ENCODE data around the gene PDE9A. TPM values are rescaled to one million over a fixed set of nuclear protein-coding genes. Genes with fewer than 3 reads are reported as not detected.
"Not testable (repeated sequence)": the region's sequence is repeated elsewhere in the genome, so short reads cannot be mapped to it uniquely, and the experiment has no call there.

The PDE9A gene
- total RNA-seq, 1 donor from 2014 or later, result 1.6 TPM

GRCh38 chr21:42716074-42716473 is 62.7 kb downstream of the PDE9A start:
- no peak overlapping the region for H3K9ac ChIP-seq (ENCODE audit: low read depth in 1 of 3, low read length in 3 of 3)
- H3K36me3 ChIP-seq (ENCODE audit: control insufficient read depth in 3 of 3, insufficient read depth in 3 of 3, low read length in 3 of 3), result no peaks in the 10 kb centered on the region
- H3K9me3 ChIP-seq (ENCODE audit: control insufficient read depth in 3 of 3, low read length in 3 of 3), result no peaks in the 10 kb centered on the region
- H3K4me1 ChIP-seq (ENCODE audit: control insufficient read depth in 3 of 3, insufficient read depth in 3 of 3, low read length in 3 of 3), result peaks cover 0 to 2% (median under 1%) of the 10 kb centered on the region in 3 donors
- H3K4me3 ChIP-seq (ENCODE audit: low read length in 3 of 3), result no peak overlapping the region
- peaks cover 3 to 7% (median 4%) of the 10 kb centered on the region in 3 donors for H3K27me3 ChIP-seq (ENCODE audit: control insufficient read depth in 3 of 3, insufficient read depth in 3 of 3, low read length in 3 of 3)
- no peak overlapping the region for H3K27ac ChIP-seq (ENCODE audit: low read depth, low read length)

- not testable (repeated sequence) for H3K4me3 ChIP-seq (ENCODE audit: low read length in 3 of 3); H3K27ac ChIP-seq (ENCODE audit: low read depth, low read length); H3K9ac ChIP-seq (ENCODE audit: low read depth in 1 of 3, low read length in 3 of 3); H3K36me3 ChIP-seq (ENCODE audit: control insufficient read depth in 3 of 3, insufficient read depth in 3 of 3, low read length in 3 of 3); H3K9me3 ChIP-seq (ENCODE audit: control insufficient read depth in 3 of 3, low read length in 3 of 3)
- Histone ChIP-seq H3K4me1 (ENCODE audit: control insufficient read depth in 3 of 3, insufficient read depth in 3 of 3, low read length in 3 of 3) (peaks cover 19 to 24% (median 19%) of the 10 kb centered on the region in 3 donors), H3K27me3 (ENCODE audit: control insufficient read depth in 3 of 3, insufficient read depth in 3 of 3, low read length in 3 of 3) (peaks cover 4 to 19% (median 9%) of the 10 kb centered on the region in 3 donors)
Measured at GRCh38 chr21:42720484-42720883, 67.1 kb downstream of the PDE9A start.

- no peaks in the 10 kb centered on the region for H3K36me3 ChIP-seq (ENCODE audit: control insufficient read depth in 3 of 3, insufficient read depth in 3 of 3, low read length in 3 of 3)
- H3K4me3 ChIP-seq (ENCODE audit: low read length in 3 of 3), result no peak overlapping the region
- H3K9me3 ChIP-seq (ENCODE audit: control insufficient read depth in 3 of 3, low read length in 3 of 3), result no peaks in the 10 kb centered on the region
- H3K27ac ChIP-seq (ENCODE audit: low read depth, low read length), result no peak overlapping the region
- H3K4me1 ChIP-seq (ENCODE audit: control insufficient read depth in 3 of 3, insufficient read depth in 3 of 3, low read length in 3 of 3), result peaks cover 19 to 24% (median 19%) of the 10 kb centered on the region in 3 donors
- H3K27me3 ChIP-seq (ENCODE audit: control insufficient read depth in 3 of 3, insufficient read depth in 3 of 3, low read length in 3 of 3), result peaks cover 4 to 19% (median 9%) of the 10 kb centered on the region in 3 donors
- H3K9ac ChIP-seq (ENCODE audit: low read depth in 1 of 3, low read length in 3 of 3), result peak overlapping the region in 1 of 3 donors; percentile 27
Measured at GRCh38 chr21:42721341-42721824, 68.0 kb downstream of the PDE9A start.

- Histone ChIP-seq H3K36me3 (ENCODE audit: control insufficient read depth in 3 of 3, insufficient read depth in 3 of 3, low read length in 3 of 3) (no peaks in the 10 kb centered on the region), H3K27ac (ENCODE audit: low read depth, low read length) (no peak overlapping the region), H3K9ac (ENCODE audit: low read depth in 1 of 3, low read length in 3 of 3) (no peak overlapping the region), H3K4me3 (ENCODE audit: low read length in 3 of 3) (no peak overlapping the region), H3K4me1 (ENCODE audit: control insufficient read depth in 3 of 3, insufficient read depth in 3 of 3, low read length in 3 of 3) (peaks cover 19 to 24% (median 19%) of the 10 kb centered on the region in 3 donors), H3K9me3 (ENCODE audit: control insufficient read depth in 3 of 3, low read length in 3 of 3) (no peaks in the 10 kb centered on the region), H3K27me3 (ENCODE audit: control insufficient read depth in 3 of 3, insufficient read depth in 3 of 3, low read length in 3 of 3) (peaks cover 4 to 19% (median 9%) of the 10 kb centered on the region in 3 donors)
Measured at GRCh38 chr21:42722153-42722552, 68.7 kb downstream of the PDE9A start.

GRCh38 chr21:42722808-42723473 is 69.5 kb downstream of the PDE9A start:
- Histone ChIP-seq H3K4me1 (ENCODE audit: control insufficient read depth in 3 of 3, insufficient read depth in 3 of 3, low read length in 3 of 3) (peaks cover 19 to 24% (median 19%) of the 10 kb centered on the region in 3 donors), H3K36me3 (ENCODE audit: control insufficient read depth in 3 of 3, insufficient read depth in 3 of 3, low read length in 3 of 3) (no peaks in the 10 kb centered on the region), H3K9me3 (ENCODE audit: control insufficient read depth in 3 of 3, low read length in 3 of 3) (no peaks in the 10 kb centered on the region), H3K27me3 (ENCODE audit: control insufficient read depth in 3 of 3, insufficient read depth in 3 of 3, low read length in 3 of 3) (peaks cover 4 to 19% (median 9%) of the 10 kb centered on the region in 3 donors), H3K27ac (ENCODE audit: low read depth, low read length) (no peak overlapping the region), H3K4me3 (ENCODE audit: low read length in 3 of 3) (no peak overlapping the region), H3K9ac (ENCODE audit: low read depth in 1 of 3, low read length in 3 of 3) (no peak overlapping the region)

DNA sequence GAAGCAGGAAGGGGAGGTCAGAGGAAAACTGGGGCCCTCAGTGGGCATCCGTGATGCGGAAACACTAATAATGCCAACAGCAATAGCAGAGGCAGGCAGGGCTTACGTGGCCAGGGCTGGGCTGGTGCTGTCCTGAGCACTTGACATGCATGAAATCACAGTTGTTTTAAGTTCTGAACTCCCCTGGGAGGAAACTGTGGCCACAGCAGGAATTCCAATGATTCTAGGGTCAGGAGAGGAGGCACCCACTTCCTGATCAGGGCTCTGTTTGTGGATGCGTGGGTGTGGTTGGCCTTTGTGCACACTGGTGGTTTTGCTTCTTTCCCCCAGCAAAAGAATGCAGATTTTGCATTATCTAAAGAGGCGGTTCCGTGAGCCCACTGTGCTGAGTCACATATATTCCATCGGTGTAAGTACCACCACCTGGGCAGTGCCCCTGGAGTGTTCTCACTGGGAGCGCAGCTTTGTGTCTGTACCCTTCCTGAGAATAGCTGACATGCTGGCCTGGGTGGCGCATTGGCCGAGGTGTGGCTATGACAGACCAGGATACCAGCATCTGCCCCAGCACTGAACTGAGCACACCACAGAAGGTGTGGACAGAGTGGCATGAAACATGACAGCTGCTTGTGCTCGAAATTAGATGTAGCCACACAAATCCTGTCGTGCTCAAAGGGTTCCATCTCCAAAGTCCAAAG is 71.0 kb downstream of the PDE9A start:
- Histone ChIP-seq H3K27ac (ENCODE audit: low read depth, low read length) (no peak overlapping the region), H3K36me3 (ENCODE audit: control insufficient read depth in 3 of 3, insufficient read depth in 3 of 3, low read length in 3 of 3) (no peaks in the 10 kb centered on the region), H3K9ac (ENCODE audit: low read depth in 1 of 3, low read length in 3 of 3) (no peak overlapping the region)

DNA sequence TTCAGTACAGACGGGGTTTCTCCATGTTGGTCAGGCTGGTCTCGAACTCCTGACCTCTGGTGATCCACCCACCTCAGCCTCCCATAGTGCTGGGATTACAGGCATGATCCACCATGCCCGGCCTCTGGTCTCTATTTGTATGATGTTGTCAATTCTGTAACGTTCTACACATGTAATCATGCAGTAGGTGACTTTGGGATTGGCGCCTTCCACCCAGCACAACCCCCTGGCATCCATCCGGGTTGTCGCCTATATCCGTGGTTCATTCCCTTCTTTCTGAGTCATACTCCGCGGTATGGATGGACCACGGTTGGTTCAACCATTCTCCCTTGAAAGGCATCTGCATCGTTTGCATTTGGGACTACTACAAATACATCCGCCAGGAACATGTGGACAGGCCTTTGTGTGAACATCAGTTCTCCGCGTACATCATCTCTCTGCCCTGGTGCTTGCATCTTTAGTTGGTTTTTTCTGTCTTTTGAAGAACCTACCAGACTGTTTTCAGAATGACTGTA is 72.1 kb downstream of the PDE9A start:
- Histone ChIP-seq H3K27ac (ENCODE audit: low read depth, low read length) (no peak overlapping the region), H3K9me3 (ENCODE audit: control insufficient read depth in 3 of 3, low read length in 3 of 3) (no peaks in the 10 kb centered on the region), H3K27me3 (ENCODE audit: control insufficient read depth in 3 of 3, insufficient read depth in 3 of 3, low read length in 3 of 3) (peaks cover 0 to 16% (median 6%) of the 10 kb centered on the region in 3 donors), H3K36me3 (ENCODE audit: control insufficient read depth in 3 of 3, insufficient read depth in 3 of 3, low read length in 3 of 3) (no peaks in the 10 kb centered on the region), H3K9ac (ENCODE audit: low read depth in 1 of 3, low read length in 3 of 3) (no peak overlapping the region), H3K4me3 (ENCODE audit: low read length in 3 of 3) (no peak overlapping the region), H3K4me1 (ENCODE audit: control insufficient read depth in 3 of 3, insufficient read depth in 3 of 3, low read length in 3 of 3) (peaks cover 19 to 24% (median 19%) of the 10 kb centered on the region in 3 donors)

More for the DNA sequence above, 71.0 kb downstream of the PDE9A start:
- Histone ChIP-seq H3K4me1 (ENCODE audit: control insufficient read depth in 3 of 3, insufficient read depth in 3 of 3, low read length in 3 of 3) (peaks cover 19 to 24% (median 19%) of the 10 kb centered on the region in 3 donors), H3K27me3 (ENCODE audit: control insufficient read depth in 3 of 3, insufficient read depth in 3 of 3, low read length in 3 of 3) (peaks cover 4 to 16% (median 6%) of the 10 kb centered on the region in 3 donors), H3K4me3 (ENCODE audit: low read length in 3 of 3) (no peak overlapping the region), H3K9me3 (ENCODE audit: control insufficient read depth in 3 of 3, low read length in 3 of 3) (no peaks in the 10 kb centered on the region)

DNA sequence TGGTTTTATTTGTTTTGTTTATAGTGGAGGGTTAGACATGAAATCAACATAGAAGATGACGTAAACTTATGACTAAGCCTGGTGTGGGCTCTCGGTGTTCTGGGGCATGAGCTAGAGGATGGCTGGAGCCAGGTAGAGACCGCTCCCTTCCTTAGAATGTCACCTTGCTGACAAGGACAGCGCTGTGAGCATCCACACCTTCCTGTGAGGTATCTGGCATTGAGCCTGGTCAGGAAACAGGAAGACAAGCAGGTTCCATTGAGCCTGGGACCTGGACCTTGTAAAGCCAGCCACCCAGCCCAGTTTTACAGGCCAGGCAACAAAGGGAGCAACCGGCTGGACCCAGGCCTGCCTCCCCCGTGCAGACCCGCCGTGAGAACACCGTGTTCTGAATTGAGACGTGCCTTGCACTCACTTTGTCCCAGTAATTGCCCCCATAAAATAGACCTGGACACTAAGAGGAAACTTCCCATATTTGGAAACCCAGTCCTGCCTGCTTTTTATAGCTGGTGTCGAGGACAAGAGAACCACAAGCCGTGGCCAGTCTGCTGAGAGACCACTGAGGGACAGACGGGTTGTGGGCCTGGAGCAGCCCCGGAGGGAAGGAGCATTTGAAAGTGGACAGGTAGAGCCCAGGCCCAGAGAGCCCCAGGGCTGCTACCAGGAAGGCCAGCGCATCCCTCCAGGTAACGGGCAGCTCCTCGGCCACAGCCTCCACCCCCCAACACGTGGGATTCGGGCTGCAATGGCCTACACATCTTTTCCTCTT is 78.0 kb downstream of the PDE9A start:
- Histone ChIP-seq H3K27me3 (ENCODE audit: control insufficient read depth in 3 of 3, insufficient read depth in 3 of 3, low read length in 3 of 3) (peaks cover 0 to 2% (median 0%) of the 10 kb centered on the region in 3 donors), H3K4me3 (ENCODE audit: low read length in 3 of 3) (no peak overlapping the region), H3K4me1 (ENCODE audit: control insufficient read depth in 3 of 3, insufficient read depth in 3 of 3, low read length in 3 of 3) (peaks cover 0 to 2% (median 0%) of the 10 kb centered on the region in 3 donors), H3K27ac (ENCODE audit: low read depth, low read length) (no peak overlapping the region), H3K9me3 (ENCODE audit: control insufficient read depth in 3 of 3, low read length in 3 of 3) (no peaks in the 10 kb centered on the region), H3K9ac (ENCODE audit: low read depth in 1 of 3, low read length in 3 of 3) (no peak overlapping the region), H3K36me3 (ENCODE audit: control insufficient read depth in 3 of 3, insufficient read depth in 3 of 3, low read length in 3 of 3) (no peaks in the 10 kb centered on the region)

DNA sequence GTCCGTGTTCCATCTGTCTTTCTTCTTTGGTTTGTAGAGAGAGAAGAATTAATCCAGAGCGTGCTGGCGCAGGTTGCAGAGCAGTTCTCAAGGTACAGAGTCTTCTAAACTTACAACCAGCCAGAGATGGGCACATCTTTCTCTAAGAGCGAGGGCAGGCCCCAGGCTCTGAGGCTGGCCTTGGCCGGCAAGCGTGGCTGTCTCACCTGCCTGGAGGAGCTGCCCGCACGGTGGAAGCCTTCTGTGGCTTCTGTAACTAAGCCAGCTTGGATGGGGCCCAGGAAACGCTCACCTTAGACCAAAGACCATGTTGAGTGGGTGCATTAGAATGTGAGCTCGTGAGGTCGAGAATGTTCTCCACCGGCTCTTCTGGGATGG is 78.6 kb downstream of the PDE9A start:
- H3K27me3 ChIP-seq (ENCODE audit: control insufficient read depth in 3 of 3, insufficient read depth in 3 of 3, low read length in 3 of 3), result peaks cover 0 to 2% (median 0%) of the 10 kb centered on the region in 3 donors
- H3K9ac ChIP-seq (ENCODE audit: low read depth in 1 of 3, low read length in 3 of 3), result no peak overlapping the region
- H3K4me3 ChIP-seq (ENCODE audit: low read length in 3 of 3), result no peak overlapping the region
- peaks cover 0 to 3% (median 0%) of the 10 kb centered on the region in 3 donors for H3K4me1 ChIP-seq (ENCODE audit: control insufficient read depth in 3 of 3, insufficient read depth in 3 of 3, low read length in 3 of 3)
- H3K36me3 ChIP-seq (ENCODE audit: control insufficient read depth in 3 of 3, insufficient read depth in 3 of 3, low read length in 3 of 3), result no peaks in the 10 kb centered on the region
- H3K9me3 ChIP-seq (ENCODE audit: control insufficient read depth in 3 of 3, low read length in 3 of 3), result no peaks in the 10 kb centered on the region
- no peak overlapping the region for H3K27ac ChIP-seq (ENCODE audit: low read depth, low read length)
